HK-2 (cell line): ENCODE measurements around the gene ORC4.

Experiments
- DNase-seq: peaks from one replicate; pipeline ENCODE4 v3.0.0-alpha.2; 2018; ENCODE audit not compliant: unreplicated experiment

ORC4 gene

DNA sequence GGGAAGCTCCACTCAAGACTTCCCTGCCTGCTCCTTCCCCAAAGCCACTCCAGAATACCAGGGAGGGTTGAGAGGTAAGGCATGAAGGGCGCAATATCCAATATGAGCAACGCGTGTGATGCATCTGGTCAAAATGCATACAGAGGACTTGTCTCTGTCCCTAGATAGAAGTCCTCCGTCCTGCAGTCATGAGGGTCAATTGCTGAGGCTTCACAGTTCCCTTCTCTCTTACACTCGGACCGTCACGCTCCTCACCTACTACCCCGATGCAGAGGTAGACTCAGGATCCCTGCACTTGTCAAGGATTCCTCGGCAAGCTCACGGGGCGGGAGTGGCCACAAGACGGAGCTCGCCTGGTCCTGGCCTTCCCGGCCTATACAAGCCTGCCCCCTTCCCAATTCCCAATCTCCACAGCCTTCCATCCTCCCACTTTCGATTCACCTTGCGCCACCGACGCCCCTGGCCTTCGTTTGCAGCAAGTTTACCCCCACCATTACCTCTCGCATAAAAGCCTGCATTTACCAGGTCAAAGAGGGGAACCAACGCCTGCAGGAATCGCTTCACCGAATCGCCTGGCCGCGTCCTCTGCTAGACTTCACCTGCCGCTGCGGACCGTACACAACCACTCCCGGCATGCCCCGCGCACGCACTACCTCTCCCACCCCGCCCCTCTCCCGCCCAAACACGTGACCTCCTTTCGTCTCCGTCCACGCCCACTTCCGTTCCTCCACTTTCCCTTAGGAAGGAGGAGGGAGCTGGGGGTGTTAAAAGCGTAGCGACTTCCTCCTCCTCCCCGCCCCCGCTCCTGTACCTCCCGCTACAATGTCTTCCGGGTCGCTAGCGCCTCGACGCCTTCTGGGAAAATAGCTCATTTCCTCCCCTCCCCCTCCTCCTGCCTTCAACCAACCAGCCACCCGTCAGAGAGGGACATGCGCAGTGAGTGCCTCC, at the start of gene ORC4:
TSS of gene ORC4 (minus strand) at position 627 of the 948 bp plus-strand sequence. CDS start 44,779 bp downstream, outside the sequence.
- DNase-seq, result peak; percentile 97

DNA sequence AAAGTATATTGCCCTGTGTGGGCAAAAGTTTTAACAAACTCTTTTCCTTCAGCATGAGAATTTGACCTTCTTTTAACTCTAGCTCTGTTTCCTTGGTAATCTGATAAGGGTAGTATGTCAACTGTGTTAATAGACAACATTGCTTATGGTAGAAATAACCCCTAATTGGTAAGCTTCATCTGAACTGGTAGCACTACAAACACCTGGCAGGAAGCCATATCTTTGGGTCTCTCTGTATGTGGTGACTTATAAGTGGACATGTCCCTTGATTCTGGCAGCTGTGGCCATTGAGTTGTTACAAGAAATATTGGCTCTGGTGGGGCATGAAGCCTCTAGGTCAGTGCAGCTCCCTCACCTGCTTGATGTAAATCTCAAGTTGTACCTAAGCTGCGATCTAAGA, 47.3 kb upstream of the ORC4 start:
- DNase-seq, result no peak

DNA sequence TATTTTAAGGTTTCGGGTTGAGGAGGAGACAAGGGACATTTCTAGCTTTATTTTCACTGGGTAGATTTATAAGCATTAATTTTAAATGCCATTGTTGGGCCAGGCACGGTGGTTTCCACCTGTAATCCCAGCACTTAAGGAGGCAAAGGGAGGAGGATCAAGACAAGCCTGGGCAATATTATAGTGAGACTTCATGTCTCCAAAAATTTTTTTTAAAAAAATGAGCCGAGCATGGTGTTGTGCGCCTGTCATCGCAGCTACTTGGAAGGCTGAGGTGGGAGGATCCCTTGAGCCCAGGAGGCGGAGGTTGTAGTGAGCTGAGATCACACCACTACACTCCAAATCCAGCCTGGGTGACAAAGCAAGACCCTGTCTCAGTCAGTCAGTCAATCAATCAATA, 45.4 kb upstream of the ORC4 start:
- no peak for DNase-seq

DNA sequence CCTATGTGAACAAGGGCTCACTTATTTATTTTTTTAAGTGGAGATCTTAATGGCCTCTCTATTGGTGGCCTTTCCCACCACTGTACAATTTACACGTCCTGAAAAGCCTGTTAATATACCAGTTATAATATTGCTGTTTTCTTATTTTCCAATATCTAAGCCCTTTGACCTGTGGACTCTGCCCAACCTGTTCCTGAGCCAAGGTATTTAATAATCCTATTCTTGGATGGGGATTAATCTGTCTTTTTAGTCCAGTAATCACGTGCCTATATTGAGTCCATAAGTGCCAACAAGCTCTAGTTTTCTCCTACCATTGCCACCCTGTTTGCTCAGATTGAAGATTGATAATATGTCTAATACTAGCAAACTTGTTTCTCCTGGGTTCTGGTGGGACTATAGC, 43.1 kb upstream of the ORC4 start:
- DNase-seq, result no peak

DNA sequence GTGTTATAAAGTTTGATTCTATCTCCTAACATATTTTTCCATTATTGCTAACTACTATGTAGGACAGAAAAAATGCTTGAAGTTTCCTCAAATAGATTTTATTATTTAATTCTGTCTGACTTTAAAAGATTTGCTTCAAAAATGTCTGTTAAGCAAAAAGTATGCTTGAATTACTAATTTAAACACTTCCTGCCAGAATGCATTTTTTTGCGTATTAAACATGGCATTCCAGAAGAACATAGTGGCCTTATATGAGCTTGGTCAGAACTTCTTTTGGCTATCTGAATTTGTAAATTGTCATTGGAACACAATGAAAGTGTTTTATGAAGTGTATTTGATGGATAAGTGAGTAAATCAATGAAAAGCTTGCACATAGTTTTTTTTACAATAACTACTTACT, 38.1 kb upstream of the ORC4 start:
- DNase-seq, result no peak

DNA sequence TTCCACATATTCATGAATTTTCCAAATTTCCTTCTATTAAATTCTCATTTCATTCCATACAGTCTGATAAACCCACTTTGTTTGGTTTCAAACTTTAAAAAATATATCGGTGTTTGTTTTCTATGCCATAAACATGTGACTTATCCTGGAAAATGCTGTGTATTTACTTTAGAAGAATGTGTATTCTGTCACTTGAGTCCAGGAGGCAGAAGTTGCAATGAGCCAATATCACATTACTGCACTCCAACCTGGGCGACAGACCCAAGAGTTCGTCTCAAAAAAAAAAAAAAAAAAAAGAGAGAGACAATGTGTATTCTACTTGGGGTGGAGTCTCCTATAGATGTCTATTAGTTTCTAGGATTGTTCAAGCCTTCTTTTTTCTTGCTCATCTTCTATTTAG, 32.1 kb upstream of the ORC4 start:
- DNase-seq, result no peak

DNA sequence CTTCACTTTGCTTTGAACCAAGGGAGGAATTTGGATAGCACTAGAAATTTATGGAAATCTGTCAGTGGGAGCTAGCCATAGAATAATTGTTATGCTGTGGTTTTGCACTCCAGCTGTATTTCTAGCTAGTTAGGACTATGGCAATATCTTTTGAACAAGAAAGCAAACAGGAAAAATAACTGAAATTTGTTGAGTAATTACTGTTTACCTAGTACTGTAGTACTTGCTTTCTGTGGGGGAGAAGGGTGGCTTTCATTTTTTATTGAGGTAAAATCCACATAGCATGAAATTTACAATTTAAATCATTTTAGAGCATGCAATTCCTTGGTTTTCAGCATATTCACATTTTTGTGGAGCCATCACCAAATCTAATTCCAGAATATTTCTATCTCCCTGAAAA, 28.7 kb upstream of the ORC4 start:
- DNase-seq, result no peak

DNA sequence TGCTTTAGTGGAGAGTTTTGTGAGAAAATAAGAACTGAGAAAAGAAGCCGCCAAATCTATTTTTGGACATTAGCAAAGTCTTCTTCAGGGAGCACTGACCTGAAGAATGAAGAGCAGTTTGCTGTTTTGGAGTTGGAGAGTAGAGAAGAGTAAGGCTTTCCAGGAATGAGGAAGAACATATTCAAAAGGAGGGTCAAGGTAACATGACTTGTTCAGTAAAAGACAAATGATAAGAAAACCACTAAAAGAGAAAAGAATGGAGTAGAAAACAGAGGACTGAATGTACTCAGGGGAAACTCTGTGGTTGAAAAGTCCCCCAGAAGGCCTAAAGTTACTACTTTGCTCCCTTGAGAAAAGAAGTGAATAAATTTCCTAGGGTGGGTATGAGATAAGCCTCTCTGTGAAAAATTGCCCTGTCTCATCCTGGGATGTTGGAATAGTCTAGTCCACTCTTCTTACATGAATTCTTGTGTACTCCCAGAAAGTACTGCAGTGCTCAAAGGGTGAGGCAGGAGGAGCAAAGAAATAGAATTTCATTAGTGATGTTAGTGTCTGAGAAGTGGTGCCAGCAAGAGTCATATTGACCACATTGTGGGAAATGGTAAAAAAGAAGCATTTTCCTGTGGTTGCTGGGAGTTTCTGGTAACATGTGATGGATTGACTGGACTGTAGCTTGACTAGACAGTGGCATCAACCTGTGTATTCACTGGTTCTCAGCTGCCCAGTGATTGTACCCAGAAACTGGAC, 28.1 kb upstream of the ORC4 start:
- no peak for DNase-seq

GRCh38 chr2:148046802-148047201, 26.3 kb upstream of the ORC4 start:
- no peak for DNase-seq

DNA sequence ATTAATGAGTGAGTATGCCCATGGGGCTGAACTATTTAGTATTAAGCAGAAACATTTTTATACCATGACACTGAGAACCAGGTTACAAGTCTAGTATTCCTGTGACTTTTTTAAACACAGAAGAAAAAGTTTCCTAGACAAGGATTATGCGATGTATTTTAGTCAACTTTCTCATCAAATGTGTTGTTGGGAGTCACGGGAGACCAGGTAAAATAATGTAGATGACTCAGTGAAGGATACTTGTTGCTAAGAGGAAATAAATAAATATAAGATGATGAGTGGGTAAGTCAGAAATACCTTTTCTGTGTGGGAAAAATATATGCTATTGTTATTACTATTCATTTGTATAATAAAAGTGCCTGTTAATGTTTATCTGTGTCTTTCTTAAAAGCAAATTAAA, 23.8 kb upstream of the ORC4 start:
- DNase-seq, result no peak

GRCh38 chr2:148042219-148042618, 21.7 kb upstream of the ORC4 start:
- no peak for DNase-seq

DNA sequence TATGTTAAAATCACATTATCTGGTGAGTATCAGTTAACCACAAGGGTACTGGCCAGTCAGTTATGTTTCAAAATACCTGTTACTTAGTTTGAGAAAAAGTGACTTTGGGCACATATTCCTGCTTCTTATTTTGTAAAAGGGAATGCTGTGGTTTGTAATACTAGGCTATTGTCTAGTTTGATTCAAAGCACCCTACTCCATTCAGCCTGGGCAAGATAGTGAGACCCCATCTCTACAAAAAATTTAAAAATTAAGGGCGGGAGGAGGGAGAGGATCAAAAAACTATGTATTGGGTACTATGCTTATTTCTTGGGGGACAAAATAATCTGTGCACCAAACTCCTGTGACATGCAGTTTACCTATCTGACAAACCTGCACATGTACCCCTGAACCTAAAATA, 19.2 kb upstream of the ORC4 start:
- DNase-seq, result no peak

- DNase-seq, result no peak
Measured at GRCh38 chr2:148032215-148032614, 11.7 kb upstream of the ORC4 start.

GRCh38 chr2:148031152-148031551, 10.6 kb upstream of the ORC4 start:
- DNase-seq, result no peak

- DNase-seq, result no peak
Measured at GRCh38 chr2:148028781-148029180, 8.2 kb upstream of the ORC4 start.

GRCh38 chr2:148027822-148028221, 7.3 kb upstream of the ORC4 start:
- DNase-seq, result no peak

DNA sequence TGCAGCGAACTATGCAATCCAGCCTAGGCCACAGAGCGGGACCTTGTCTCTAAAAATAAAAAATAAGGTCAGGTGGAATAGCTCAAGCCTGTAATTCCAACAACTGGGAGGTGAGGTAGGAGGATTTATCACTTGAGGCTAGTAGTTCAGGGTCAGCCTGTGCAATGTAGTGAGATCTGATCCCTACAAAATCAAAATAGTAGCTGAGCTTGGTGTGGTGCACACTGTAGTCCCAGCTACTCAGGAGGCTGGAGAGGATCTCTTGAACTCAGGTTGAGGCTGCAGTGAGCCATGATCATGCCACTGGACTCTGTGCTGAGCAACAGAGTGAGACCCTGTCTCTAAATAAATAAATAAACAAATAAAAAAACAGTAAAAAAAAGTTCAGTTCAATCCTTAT, 6.0 kb upstream of the ORC4 start:
- DNase-seq, result no peak

- DNase-seq, result no peak
Measured at GRCh38 chr2:148023861-148024260, 3.3 kb upstream of the ORC4 start.

- DNase-seq, result no peak
Measured at GRCh38 chr2:148022882-148023281, 2.3 kb upstream of the ORC4 start.

DNA sequence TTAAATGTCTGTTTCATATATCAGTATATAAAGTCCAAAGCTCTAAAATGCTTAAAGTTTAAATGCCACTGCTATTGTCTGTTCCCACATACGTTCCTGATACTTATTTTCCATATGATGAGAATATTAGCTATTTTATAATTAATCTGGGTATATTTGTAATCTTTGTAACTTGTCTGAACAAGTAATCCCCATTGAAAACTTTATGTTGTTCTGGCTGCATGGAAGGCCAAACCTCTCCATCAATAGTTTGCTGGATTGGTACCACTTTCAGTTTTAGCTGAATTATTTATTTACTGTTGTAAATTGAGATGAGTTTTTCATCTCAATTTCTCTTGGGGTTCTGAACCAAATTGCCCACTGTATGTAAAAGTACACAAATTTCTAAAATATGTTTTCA, 1.8 kb upstream of the ORC4 start:
- DNase-seq, result no peak

GRCh38 chr2:148021886-148022285, 1.3 kb upstream of the ORC4 start:
- DNase-seq, result no peak

DNA sequence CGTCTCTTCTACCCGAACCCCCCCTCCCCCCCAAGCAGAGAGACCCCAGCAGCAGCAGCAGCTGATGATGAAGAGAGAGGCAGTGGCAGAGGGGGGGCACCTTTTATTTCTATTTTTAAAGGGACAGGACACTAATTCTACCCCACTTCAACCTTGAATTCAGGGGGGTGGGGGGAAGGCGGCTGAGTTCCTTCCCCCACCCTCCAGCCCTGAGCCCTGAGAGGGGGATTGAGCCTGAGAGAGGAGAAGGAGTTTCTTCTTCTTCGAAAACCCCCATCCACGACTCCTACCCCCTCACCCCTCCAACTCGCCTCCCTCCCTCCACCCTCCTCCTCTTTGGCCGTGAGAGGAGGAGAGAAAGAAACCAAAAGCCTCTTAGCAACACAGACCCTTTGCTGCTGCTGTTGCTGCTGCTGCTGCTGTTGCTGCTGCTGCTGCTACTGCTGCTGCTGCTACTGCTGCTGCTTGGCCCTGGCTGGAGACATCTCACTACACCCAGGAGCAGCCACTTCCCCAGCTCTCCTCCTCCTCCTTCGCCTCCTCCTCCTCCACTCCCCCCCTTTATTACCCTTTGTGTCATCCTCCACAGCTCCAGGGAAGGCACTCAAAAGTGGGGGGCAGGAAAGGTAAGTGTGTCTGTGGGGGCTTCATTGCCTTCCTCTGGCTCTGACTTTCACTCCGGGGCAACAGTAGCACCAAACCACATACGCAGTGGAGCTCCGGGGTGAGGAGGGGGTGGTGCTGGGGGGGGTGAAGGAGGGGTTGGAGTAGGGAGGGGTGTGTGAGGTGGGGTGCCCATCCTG, 723 bp upstream of the ORC4 start, which contains the start of gene MBD5:
TSS of gene MBD5 (plus strand) at position 33 of the 803 bp plus-strand sequence.
- peak; percentile 28 for DNase-seq
